GM23338 (cell line): ENCODE data around the gene IZUMO1R. TPM values are rescaled to one million over a fixed set of nuclear protein-coding genes. Genes with fewer than 3 reads are reported as not detected.

Source experiments
- ATAC-seq: fragments of 200-7000 bp; cut with Tn5 transposase; 3 replicates; pipeline ENCODE4 v1.9.1; 2020
- DNase-seq: peaks from one replicate; pipeline ENCODE4 v3.0.0-alpha.2; 2015; ENCODE audit warnings: low spot score
- H2AFZ ChIP-seq: fragments of 200-600 bp; sonication (generic); 2 replicates; pipeline ENCODE4 v1.8.0; 2016; ENCODE audit warnings: antibody characterized with exemption, mild to moderate bottlenecking, moderate library complexity
- H3F3A ChIP-seq: fragments of 200-600 bp; sonication (generic); replicated peaks from 2 replicates; pipeline ENCODE4 v1.8.0; 2017; ENCODE audit warnings: antibody characterized with exemption, mixed run types, low read depth
- H3K27ac ChIP-seq: fragments of 200-600 bp; sonication (generic); 2 replicates; pipeline ENCODE4 v1.6.1; 2016; ENCODE audit warnings: low read depth
- H3K27me3 ChIP-seq: fragments of 200-600 bp; sonication (generic); 2 replicates; pipeline ENCODE4 v1.8.0; 2016; ENCODE audit warnings: mild to moderate bottlenecking, mixed run types, moderate library complexity; ENCODE audit not compliant: insufficient read depth
- H3K36me3 ChIP-seq: fragments of 200-600 bp; sonication (generic); 2 replicates; pipeline ENCODE4 v1.8.0; 2016; ENCODE audit warnings: mild to moderate bottlenecking; ENCODE audit not compliant: insufficient read depth
- H3K4me1 ChIP-seq: fragments of 200-600 bp; sonication (generic); 2 replicates; pipeline ENCODE4 v1.8.0; 2016; ENCODE audit warnings: mild to moderate bottlenecking, moderate library complexity; ENCODE audit not compliant: insufficient read depth
- H3K4me2 ChIP-seq: fragments of 200-600 bp; sonication (generic); 2 replicates; pipeline ENCODE4 v1.7.1; 2017; ENCODE audit warnings: mixed run types
- H3K4me3 ChIP-seq: fragments of 200-600 bp; sonication (generic); 2 replicates; pipeline ENCODE4 v1.6.1; 2016; ENCODE audit warnings: mixed run types
- H3K79me2 ChIP-seq: fragments of 200-600 bp; sonication (generic); replicated peaks from 2 replicates; pipeline ENCODE4 v1.8.0; 2017; ENCODE audit warnings: mild to moderate bottlenecking; ENCODE audit not compliant: insufficient read depth
- H3K9me2 ChIP-seq: fragments of 200-600 bp; sonication (generic); 2 replicates; pipeline ENCODE4 v1.8.0; 2017; ENCODE audit not compliant: insufficient read depth
- H4K20me1 ChIP-seq: fragments of 200-600 bp; sonication (generic); replicated peaks from 2 replicates; pipeline ENCODE4 v1.8.0; 2017; ENCODE audit warnings: mild to moderate bottlenecking; ENCODE audit not compliant: insufficient read depth
- H3K27ac Mint-ChIP-seq: 2 replicates; pipeline ENCODE4 v1.8.0; 2020; ENCODE audit warnings: inconsistent platforms, mild to moderate bottlenecking, moderate library complexity, mixed read lengths
- H3K27me3 Mint-ChIP-seq: 3 replicates; pipeline ENCODE4 v1.8.0; 2022; ENCODE audit warnings: low read depth, mild to moderate bottlenecking, moderate library complexity, mixed read lengths, inconsistent platforms; ENCODE audit not compliant: insufficient read depth, poor library complexity
- H3K36me3 Mint-ChIP-seq: 3 replicates; pipeline ENCODE4 v1.8.0; 2021; ENCODE audit warnings: low read depth, mild to moderate bottlenecking, inconsistent platforms, moderate library complexity, mixed read lengths
- H3K4me1 Mint-ChIP-seq: 3 replicates; pipeline ENCODE4 v1.8.0; 2020; ENCODE audit warnings: mild to moderate bottlenecking, inconsistent platforms, mixed read lengths
- H3K4me3 Mint-ChIP-seq: 3 replicates; pipeline ENCODE4 v1.8.0; 2021; ENCODE audit warnings: moderate library complexity, mild to moderate bottlenecking, inconsistent platforms, mixed read lengths
- H3K9me3 Mint-ChIP-seq: 3 replicates; pipeline ENCODE4 v1.8.0; 2020; ENCODE audit warnings: moderate library complexity, mild to moderate bottlenecking, inconsistent platforms, mixed read lengths
- CREB1 ChIP-seq: fragments of 250-450 bp; sonication (Bioruptor Pico); IDR thresholded peaks from 2 replicates; pipeline ENCODE4 v1.5.0; 2020; ENCODE audit warnings: low read depth, mild to moderate bottlenecking, moderate library complexity
- EZH2 ChIP-seq: fragments of 200-600 bp; sonication (generic); IDR thresholded peaks from one replicate; pipeline ENCODE4 v1.8.0; 2017; ENCODE audit warnings: antibody characterized with exemption, mild to moderate bottlenecking, low read depth; ENCODE audit not compliant: unreplicated experiment
- EZH2phosphoT487 ChIP-seq: fragments of 200-600 bp; sonication (generic); IDR thresholded peaks from one replicate; pipeline ENCODE4 v1.8.1; 2018; ENCODE audit warnings: antibody characterized with exemption; ENCODE audit not compliant: unreplicated experiment
- JUNB ChIP-seq: IDR thresholded peaks from one replicate; pipeline ENCODE4 v1.6.1; 2016; ENCODE audit warnings: antibody characterized with exemption; ENCODE audit not compliant: unreplicated experiment
- NANOG ChIP-seq: IDR thresholded peaks from 2 replicates; pipeline ENCODE4 v1.6.1; 2016; ENCODE audit warnings: antibody characterized with exemption, borderline replicate concordance
- POLR2AphosphoS5 ChIP-seq: IDR thresholded peaks from 2 replicates; pipeline ENCODE4 v1.6.1; 2016; ENCODE audit warnings: antibody characterized with exemption, low read depth
- REST ChIP-seq: IDR thresholded peaks from one replicate; pipeline ENCODE4 v1.6.1; 2018; ENCODE audit warnings: antibody characterized with exemption; ENCODE audit not compliant: unreplicated experiment
- STAT1 ChIP-seq: IDR thresholded peaks from one replicate; pipeline ENCODE4 v1.6.1; 2016; ENCODE audit warnings: antibody characterized with exemption; ENCODE audit not compliant: unreplicated experiment
- ZNF114 ChIP-seq: fragments of 250-450 bp; sonication (Bioruptor Pico); IDR thresholded peaks from 2 replicates; pipeline ENCODE4 v1.5.0; 2020; ENCODE audit warnings: mild to moderate bottlenecking, moderate library complexity
- ZNF331 ChIP-seq: fragments of 250-450 bp; sonication (Bioruptor Pico); IDR thresholded peaks from 2 replicates; pipeline ENCODE4 v1.5.0; 2020; ENCODE audit warnings: low read depth, mild to moderate bottlenecking, moderate library complexity
- polyA plus RNA-seq: library from polyadenylated mRNA; unstranded; fragments of >200 nt; fragmentation: Nextera tagmentation; extraction: Ambion mirVana; gene quantifications from 2 replicates; pipeline ENCODE4 v1.2.1, GENCODE V29; 2016
- total RNA-seq: library from RNA; depleted of rRNA; stranded (reverse); fragments of >200 nt; shearing (Covaris generic); gene quantifications from 2 replicates; pipeline ENCODE4 v1.2.3, GENCODE V29; 2014
- TF ChIP-seq, protein P1 (sequence below), 2 experiments: fragments of 200-600 bp in 1 of 2; sonication (generic) in 1 of 2; conservative IDR thresholded peaks; 2 replicates each; pipeline versions ENCODE4 v1.5.1 to v1.6.1; 2016 to 2017; ENCODE audit warnings: antibody characterized with exemption in 2 of 2, low read depth in 2 of 2, mild to moderate bottlenecking in 2 of 2, moderate library complexity in 1 of 2
- TF ChIP-seq, protein P2 (sequence below): fragments of 250-450 bp; sonication (Bioruptor Pico); IDR thresholded peaks from 2 replicates; pipeline ENCODE4 v1.5.0; 2020; ENCODE audit warnings: mild to moderate bottlenecking, moderate library complexity
- TF ChIP-seq, protein P3 (sequence below): IDR thresholded peaks from 2 replicates; pipeline ENCODE4 v1.6.1; 2016; ENCODE audit warnings: antibody characterized with exemption

Gene IZUMO1R
- total and polyA plus RNA-seq, 2 experiments from 2014 or later, result not detected

DNA sequence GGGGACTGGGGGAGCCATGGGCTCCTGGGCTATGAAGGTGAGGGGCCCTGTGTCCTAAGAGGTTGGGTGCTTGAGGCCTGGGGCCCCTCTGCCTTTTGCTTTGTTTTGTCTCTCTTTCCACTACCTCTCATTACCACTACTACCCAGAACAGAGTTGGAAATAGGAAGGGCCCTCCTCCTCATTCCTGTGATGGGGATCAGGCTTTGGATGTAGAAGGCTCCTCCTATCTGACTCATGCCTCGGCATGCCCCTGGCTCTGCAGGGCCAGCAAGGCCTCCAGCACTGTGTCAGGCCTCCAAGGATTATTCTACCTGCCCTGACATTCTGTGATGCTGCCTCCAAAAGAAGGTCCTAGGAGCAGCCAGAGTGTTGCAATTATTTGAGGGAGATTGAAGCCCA, 766 bp downstream of the IZUMO1R start:
- H3F3A ChIP-seq, result no peaks in the 10 kb centered on the region
- H3K27ac ChIP-seq, result no peak overlapping the region
- Mint-ChIP-seq H3K9me3 (no peaks in the 10 kb centered on the region), H3K36me3 (no peaks in the 10 kb centered on the region), H3K27ac (no peak overlapping the region; the same call in 1 of the 2 replicates), H3K4me1 (peaks cover 39% of the 10 kb centered on the region), H3K27me3 (peaks cover 10% of the 10 kb centered on the region), H3K4me3 (no peak overlapping the region)
- no peak overlapping the region for H3K4me2 ChIP-seq
- no peaks in the 10 kb centered on the region for H3K36me3 ChIP-seq
- no peak for DNase-seq
- no peaks in the 10 kb centered on the region for H3K79me2 ChIP-seq
- H3K27me3 ChIP-seq, result no peaks in the 10 kb centered on the region
- H3K9me2 ChIP-seq, result 0 out of 2 replicates have a peak, but pooled peaks cover 4% of the 10 kb centered on the region
- H3K4me3 ChIP-seq, result no peak overlapping the region
- peaks cover 20% of the 10 kb centered on the region for H3K4me1 ChIP-seq
- no peaks in the 10 kb centered on the region for H4K20me1 ChIP-seq
- ATAC-seq, result no peak
- TF ChIP-seq JUNB (no peak), ZNF331 (CRISPR knock-in tag) (no peak), NANOG (no peak), STAT1 (no peak), POLR2AphosphoS5 (no peak), REST (no peak), ZNF114 (CRISPR knock-in tag) (no peak), EZH2 (no peak), CREB1 (no peak), EZH2phosphoT487 (no peak)
- TF ChIP-seq, protein P1, sequence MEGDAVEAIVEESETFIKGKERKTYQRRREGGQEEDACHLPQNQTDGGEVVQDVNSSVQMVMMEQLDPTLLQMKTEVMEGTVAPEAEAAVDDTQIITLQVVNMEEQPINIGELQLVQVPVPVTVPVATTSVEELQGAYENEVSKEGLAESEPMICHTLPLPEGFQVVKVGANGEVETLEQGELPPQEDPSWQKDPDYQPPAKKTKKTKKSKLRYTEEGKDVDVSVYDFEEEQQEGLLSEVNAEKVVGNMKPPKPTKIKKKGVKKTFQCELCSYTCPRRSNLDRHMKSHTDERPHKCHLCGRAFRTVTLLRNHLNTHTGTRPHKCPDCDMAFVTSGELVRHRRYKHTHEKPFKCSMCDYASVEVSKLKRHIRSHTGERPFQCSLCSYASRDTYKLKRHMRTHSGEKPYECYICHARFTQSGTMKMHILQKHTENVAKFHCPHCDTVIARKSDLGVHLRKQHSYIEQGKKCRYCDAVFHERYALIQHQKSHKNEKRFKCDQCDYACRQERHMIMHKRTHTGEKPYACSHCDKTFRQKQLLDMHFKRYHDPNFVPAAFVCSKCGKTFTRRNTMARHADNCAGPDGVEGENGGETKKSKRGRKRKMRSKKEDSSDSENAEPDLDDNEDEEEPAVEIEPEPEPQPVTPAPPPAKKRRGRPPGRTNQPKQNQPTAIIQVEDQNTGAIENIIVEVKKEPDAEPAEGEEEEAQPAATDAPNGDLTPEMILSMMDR (conservative IDR thresholded peaks at IDR 0.05; ENCODE audit: low read depth in 2 of 2), result no peak
- TF ChIP-seq, protein P2, sequence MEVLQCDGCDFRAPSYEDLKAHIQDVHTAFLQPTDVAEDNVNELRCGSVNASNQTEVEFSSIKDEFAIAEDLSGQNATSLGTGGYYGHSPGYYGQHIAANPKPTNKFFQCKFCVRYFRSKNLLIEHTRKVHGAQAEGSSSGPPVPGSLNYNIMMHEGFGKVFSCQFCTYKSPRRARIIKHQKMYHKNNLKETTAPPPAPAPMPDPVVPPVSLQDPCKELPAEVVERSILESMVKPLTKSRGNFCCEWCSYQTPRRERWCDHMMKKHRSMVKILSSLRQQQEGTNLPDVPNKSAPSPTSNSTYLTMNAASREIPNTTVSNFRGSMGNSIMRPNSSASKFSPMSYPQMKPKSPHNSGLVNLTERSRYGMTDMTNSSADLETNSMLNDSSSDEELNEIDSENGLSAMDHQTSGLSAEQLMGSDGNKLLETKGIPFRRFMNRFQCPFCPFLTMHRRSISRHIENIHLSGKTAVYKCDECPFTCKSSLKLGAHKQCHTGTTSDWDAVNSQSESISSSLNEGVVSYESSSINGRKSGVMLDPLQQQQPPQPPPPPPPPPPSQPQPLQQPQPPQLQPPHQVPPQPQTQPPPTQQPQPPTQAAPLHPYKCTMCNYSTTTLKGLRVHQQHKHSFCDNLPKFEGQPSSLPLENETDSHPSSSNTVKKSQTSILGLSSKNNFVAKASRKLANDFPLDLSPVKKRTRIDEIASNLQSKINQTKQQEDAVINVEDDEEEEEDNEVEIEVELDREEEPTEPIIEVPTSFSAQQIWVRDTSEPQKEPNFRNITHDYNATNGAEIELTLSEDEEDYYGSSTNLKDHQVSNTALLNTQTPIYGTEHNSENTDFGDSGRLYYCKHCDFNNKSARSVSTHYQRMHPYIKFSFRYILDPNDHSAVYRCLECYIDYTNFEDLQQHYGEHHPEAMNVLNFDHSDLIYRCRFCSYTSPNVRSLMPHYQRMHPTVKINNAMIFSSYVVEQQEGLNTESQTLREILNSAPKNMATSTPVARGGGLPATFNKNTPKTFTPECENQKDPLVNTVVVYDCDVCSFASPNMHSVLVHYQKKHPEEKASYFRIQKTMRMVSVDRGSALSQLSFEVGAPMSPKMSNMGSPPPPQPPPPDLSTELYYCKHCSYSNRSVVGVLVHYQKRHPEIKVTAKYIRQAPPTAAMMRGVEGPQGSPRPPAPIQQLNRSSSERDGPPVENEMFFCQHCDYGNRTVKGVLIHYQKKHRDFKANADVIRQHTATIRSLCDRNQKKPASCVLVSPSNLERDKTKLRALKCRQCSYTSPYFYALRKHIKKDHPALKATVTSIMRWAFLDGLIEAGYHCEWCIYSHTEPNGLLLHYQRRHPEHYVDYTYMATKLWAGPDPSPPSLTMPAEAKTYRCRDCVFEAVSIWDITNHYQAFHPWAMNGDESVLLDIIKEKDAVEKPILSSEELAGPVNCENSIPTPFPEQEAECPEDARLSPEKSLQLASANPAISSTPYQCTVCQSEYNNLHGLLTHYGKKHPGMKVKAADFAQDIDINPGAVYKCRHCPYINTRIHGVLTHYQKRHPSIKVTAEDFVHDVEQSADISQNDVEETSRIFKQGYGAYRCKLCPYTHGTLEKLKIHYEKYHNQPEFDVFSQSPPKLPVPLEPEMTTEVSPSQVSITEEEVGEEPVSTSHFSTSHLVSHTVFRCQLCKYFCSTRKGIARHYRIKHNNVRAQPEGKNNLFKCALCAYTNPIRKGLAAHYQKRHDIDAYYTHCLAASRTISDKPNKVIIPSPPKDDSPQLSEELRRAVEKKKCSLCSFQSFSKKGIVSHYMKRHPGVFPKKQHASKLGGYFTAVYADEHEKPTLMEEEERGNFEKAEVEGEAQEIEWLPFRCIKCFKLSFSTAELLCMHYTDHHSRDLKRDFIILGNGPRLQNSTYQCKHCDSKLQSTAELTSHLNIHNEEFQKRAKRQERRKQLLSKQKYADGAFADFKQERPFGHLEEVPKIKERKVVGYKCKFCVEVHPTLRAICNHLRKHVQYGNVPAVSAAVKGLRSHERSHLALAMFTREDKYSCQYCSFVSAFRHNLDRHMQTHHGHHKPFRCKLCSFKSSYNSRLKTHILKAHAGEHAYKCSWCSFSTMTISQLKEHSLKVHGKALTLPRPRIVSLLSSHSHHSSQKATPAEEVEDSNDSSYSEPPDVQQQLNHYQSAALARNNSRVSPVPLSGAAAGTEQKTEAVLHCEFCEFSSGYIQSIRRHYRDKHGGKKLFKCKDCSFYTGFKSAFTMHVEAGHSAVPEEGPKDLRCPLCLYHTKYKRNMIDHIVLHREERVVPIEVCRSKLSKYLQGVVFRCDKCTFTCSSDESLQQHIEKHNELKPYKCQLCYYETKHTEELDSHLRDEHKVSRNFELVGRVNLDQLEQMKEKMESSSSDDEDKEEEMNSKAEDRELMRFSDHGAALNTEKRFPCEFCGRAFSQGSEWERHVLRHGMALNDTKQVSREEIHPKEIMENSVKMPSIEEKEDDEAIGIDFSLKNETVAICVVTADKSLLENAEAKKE, result no peak
- TF ChIP-seq, protein P3, sequence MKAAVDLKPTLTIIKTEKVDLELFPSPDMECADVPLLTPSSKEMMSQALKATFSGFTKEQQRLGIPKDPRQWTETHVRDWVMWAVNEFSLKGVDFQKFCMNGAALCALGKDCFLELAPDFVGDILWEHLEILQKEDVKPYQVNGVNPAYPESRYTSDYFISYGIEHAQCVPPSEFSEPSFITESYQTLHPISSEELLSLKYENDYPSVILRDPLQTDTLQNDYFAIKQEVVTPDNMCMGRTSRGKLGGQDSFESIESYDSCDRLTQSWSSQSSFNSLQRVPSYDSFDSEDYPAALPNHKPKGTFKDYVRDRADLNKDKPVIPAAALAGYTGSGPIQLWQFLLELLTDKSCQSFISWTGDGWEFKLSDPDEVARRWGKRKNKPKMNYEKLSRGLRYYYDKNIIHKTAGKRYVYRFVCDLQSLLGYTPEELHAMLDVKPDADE, result no peak
- H2AFZ ChIP-seq, result peak overlapping the region; percentile 89
